OCI-LY1 (cell line): ENCODE measurements around the gene TAS1R2.

ENCODE experiments used
- H2AFZ ChIP-seq: fragments of 200-600 bp; sonication (generic), shearing (Covaris generic); 2 replicates; pipeline ENCODE4 v1.6.0; 2014; ENCODE audit warnings: antibody characterized with exemption, mild to moderate bottlenecking, low read length
- H3F3A ChIP-seq: fragments of 200-600 bp; sonication (generic), shearing (Covaris generic); 2 replicates; pipeline ENCODE4 v1.6.0; 2014; ENCODE audit warnings: mild to moderate bottlenecking, antibody characterized with exemption, low read length, moderate library complexity; ENCODE audit not compliant: insufficient read depth
- H3K27ac ChIP-seq: fragments of 200-600 bp; sonication (generic); 2 replicates; pipeline ENCODE4 v1.5.1; 2014; ENCODE audit warnings: low read length, mixed run types, mild to moderate bottlenecking, low read depth; ENCODE audit not compliant: poor library complexity, severe bottlenecking
- H3K27me3 ChIP-seq: fragments of 200-600 bp; sonication (generic); 2 replicates; pipeline ENCODE4 v1.6.0; 2014; ENCODE audit warnings: antibody characterized with exemption, mild to moderate bottlenecking, low read length, moderate library complexity; ENCODE audit not compliant: insufficient read depth
- H3K36me3 ChIP-seq: fragments of 200-600 bp; sonication (generic); 2 replicates; pipeline ENCODE4 v1.6.1; 2014; ENCODE audit warnings: mild to moderate bottlenecking, antibody characterized with exemption, low read length, moderate library complexity, mixed read lengths; ENCODE audit not compliant: insufficient read depth
- H3K4me1 ChIP-seq: fragments of 200-600 bp; sonication (generic); 2 replicates; pipeline ENCODE4 v1.5.1; 2014; ENCODE audit warnings: mild to moderate bottlenecking, low read length, moderate library complexity; ENCODE audit not compliant: insufficient read depth, severe bottlenecking
- H3K4me2 ChIP-seq: fragments of 200-600 bp; sonication (generic), shearing (Covaris generic); 2 replicates; pipeline ENCODE4 v1.6.1; 2014; ENCODE audit warnings: low read length
- H3K4me3 ChIP-seq: fragments of 200-600 bp; sonication (generic); 2 replicates; pipeline ENCODE4 v1.5.1; 2014; ENCODE audit warnings: low read length, low read depth, mild to moderate bottlenecking, mixed read lengths; ENCODE audit not compliant: poor library complexity, severe bottlenecking
- H3K79me2 ChIP-seq: fragments of 200-600 bp; shearing (Covaris generic); 2 replicates; pipeline ENCODE4 v1.6.1; 2016; ENCODE audit warnings: mixed run types, low read length, mixed read lengths; ENCODE audit not compliant: insufficient read depth
- H3K9ac ChIP-seq: fragments of 200-600 bp; sonication (generic), shearing (Covaris generic); 2 replicates; pipeline ENCODE4 v1.6.1; 2014; ENCODE audit warnings: mild to moderate bottlenecking, low read length, mixed read lengths
- H3K9me2 ChIP-seq: fragments of 200-600 bp; sonication (generic), shearing (Covaris generic); 2 replicates; pipeline ENCODE4 v1.6.1; 2014; ENCODE audit warnings: low read depth, mild to moderate bottlenecking, low read length, mixed read lengths
- H3K9me3 ChIP-seq: fragments of 200-600 bp; shearing (Covaris generic); 2 replicates; pipeline ENCODE4 v1.6.1; 2014; ENCODE audit warnings: low read length, mixed read lengths
- H4K20me1 ChIP-seq: fragments of 200-600 bp; sonication (generic), shearing (Covaris generic); 2 replicates; pipeline ENCODE4 v1.6.0; 2016; ENCODE audit warnings: mild to moderate bottlenecking, low read length; ENCODE audit not compliant: insufficient read depth
- EZH2 ChIP-seq: fragments of 200-600 bp; sonication (generic), shearing (Covaris generic); IDR thresholded peaks from 2 replicates; pipeline ENCODE4 v1.8.0; 2017; ENCODE audit warnings: borderline replicate concordance, mixed run types, mild to moderate bottlenecking, antibody characterized with exemption, low read length, moderate library complexity, mixed read lengths
- TF ChIP-seq, protein P1 (sequence below): fragments of 200-600 bp; sonication (generic), shearing (Covaris generic); IDR thresholded peaks from 2 replicates; pipeline ENCODE4 v1.5.1; 2017; ENCODE audit warnings: mild to moderate bottlenecking, antibody characterized with exemption, low read length, moderate library complexity, mixed read lengths

Gene TAS1R2

DNA sequence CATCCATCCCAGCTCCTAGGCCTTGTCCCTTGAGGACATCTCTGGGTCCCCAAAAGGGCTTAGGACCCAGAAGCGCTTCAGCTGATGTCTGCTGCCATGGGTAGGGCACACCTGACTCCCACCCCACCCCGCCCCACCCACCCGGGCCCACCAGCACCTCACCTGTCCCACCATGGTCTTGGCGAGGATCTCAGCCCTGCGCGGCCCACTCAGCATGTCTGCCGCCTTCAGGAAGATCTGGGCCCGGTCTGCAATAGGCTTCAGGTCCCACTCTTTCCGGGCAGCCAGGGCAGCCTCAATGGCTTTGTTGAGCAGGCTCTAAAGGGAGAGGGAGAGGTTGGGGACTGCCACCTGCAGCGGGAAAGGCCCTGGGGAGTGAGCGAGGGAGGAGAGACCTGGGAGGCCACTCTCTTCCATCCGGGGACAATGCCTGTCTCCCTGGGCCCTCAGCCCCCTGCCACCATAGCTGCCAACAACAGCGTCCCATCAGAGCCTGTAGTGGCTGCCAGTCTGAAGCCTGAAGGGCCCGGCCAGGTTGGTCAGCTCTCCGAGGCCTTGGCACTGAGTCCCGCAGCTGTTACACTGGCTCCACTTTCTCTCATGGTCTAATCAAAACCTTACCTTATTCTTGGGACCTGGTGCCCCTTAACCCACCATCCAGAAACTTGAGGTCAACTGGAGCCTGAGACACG is 26.0 kb upstream of the TAS1R2 start:
- Histone ChIP-seq H3K4me1 (no peaks in the 10 kb centered on the region), H3K4me3 (no peak overlapping the region), H4K20me1 (no peaks in the 10 kb centered on the region), H3K36me3 (no peaks in the 10 kb centered on the region), H3K9ac (no peak overlapping the region), H2AFZ (no peak overlapping the region), H3K9me3 (no peaks in the 10 kb centered on the region), H3K4me2 (no peak overlapping the region), H3K79me2 (no peaks in the 10 kb centered on the region), H3K27me3 (no peaks in the 10 kb centered on the region), H3K9me2 (no peaks in the 10 kb centered on the region), H3F3A (no peaks in the 10 kb centered on the region), H3K27ac (no peak overlapping the region)
- TF ChIP-seq, protein P1, sequence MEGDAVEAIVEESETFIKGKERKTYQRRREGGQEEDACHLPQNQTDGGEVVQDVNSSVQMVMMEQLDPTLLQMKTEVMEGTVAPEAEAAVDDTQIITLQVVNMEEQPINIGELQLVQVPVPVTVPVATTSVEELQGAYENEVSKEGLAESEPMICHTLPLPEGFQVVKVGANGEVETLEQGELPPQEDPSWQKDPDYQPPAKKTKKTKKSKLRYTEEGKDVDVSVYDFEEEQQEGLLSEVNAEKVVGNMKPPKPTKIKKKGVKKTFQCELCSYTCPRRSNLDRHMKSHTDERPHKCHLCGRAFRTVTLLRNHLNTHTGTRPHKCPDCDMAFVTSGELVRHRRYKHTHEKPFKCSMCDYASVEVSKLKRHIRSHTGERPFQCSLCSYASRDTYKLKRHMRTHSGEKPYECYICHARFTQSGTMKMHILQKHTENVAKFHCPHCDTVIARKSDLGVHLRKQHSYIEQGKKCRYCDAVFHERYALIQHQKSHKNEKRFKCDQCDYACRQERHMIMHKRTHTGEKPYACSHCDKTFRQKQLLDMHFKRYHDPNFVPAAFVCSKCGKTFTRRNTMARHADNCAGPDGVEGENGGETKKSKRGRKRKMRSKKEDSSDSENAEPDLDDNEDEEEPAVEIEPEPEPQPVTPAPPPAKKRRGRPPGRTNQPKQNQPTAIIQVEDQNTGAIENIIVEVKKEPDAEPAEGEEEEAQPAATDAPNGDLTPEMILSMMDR, result no peak
- TF ChIP-seq EZH2, result no peak

DNA sequence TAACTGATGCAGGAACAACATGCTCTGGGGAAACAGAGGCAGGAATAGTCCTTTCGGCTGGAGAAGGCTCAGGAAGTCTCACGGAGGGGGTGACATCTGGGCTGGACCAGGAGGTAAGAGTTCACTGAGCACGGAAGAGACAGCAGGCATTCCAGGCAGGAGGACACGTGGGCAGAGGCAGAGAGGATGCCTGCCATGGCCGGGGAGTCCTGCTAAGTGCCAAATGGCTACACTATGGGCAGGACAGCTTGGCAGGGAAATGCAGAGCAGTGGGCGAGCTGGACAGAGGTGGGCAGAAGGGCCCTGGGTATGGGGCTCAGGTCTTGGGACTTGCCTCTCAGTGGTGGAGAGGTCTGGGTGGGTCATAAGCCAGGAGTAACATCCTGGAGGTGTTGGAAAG is 25.3 kb upstream of the TAS1R2 start:
- no peak overlapping the region for H3K9ac ChIP-seq
- no peaks in the 10 kb centered on the region for H4K20me1 ChIP-seq
- no peaks in the 10 kb centered on the region for H3K27me3 ChIP-seq
- no peaks in the 10 kb centered on the region for H3K4me1 ChIP-seq
- H3K9me2 ChIP-seq, result no peaks in the 10 kb centered on the region
- no peak overlapping the region for H3K4me2 ChIP-seq
- no peak overlapping the region for H3K27ac ChIP-seq
- H3K36me3 ChIP-seq, result no peaks in the 10 kb centered on the region
- TF ChIP-seq EZH2, result no peak
- TF ChIP-seq, protein P1, result no peak
- no peak overlapping the region for H3K4me3 ChIP-seq
- H3K79me2 ChIP-seq, result no peaks in the 10 kb centered on the region
- no peaks in the 10 kb centered on the region for H3F3A ChIP-seq
- no peak overlapping the region for H2AFZ ChIP-seq
- H3K9me3 ChIP-seq, result no peaks in the 10 kb centered on the region

DNA sequence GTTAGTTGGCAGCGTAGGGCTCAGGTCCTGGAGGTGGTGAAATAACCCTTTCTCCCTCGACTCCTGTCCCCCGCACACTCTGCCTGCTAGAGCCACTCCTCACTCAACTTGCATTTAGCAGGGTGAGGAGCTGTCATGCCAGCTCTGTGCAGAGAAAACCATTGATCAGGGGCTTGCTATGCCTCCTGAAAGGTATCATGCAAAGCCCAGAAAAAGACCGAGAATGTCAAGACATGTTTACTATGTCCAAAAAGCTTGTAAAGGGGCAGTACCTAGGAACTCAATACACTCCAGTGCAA is 24.9 kb upstream of the TAS1R2 start:
- H3K36me3 ChIP-seq, result no peaks in the 10 kb centered on the region
- no peaks in the 10 kb centered on the region for H3K27me3 ChIP-seq
- no peak overlapping the region for H3K4me3 ChIP-seq
- no peaks in the 10 kb centered on the region for H3K79me2 ChIP-seq
- H3K9me2 ChIP-seq, result no peaks in the 10 kb centered on the region
- H3K27ac ChIP-seq, result no peak overlapping the region
- no peaks in the 10 kb centered on the region for H3K4me1 ChIP-seq
- no peak for TF ChIP-seq EZH2
- TF ChIP-seq, protein P1, result no peak
- H3K4me2 ChIP-seq, result no peak overlapping the region
- H3K9me3 ChIP-seq, result no peaks in the 10 kb centered on the region
- H3F3A ChIP-seq, result no peaks in the 10 kb centered on the region
- no peaks in the 10 kb centered on the region for H4K20me1 ChIP-seq
- H3K9ac ChIP-seq, result no peak overlapping the region
- H2AFZ ChIP-seq, result no peak overlapping the region
